Cerebellar nuclear complex (tissue), 1 donor: Measurements from ENCODE around the gene SERPINE1.
"Not testable (repeated sequence)": the region's sequence is repeated elsewhere in the genome, so short reads cannot be mapped to it uniquely, and the experiment has no call there.

Experiments used
- DNase-seq, 2 experiments: peaks; one replicate each; lab custom pipeline; 2025; lab: John Stamatoyannopoulos, UW

SERPINE1 gene

DNA sequence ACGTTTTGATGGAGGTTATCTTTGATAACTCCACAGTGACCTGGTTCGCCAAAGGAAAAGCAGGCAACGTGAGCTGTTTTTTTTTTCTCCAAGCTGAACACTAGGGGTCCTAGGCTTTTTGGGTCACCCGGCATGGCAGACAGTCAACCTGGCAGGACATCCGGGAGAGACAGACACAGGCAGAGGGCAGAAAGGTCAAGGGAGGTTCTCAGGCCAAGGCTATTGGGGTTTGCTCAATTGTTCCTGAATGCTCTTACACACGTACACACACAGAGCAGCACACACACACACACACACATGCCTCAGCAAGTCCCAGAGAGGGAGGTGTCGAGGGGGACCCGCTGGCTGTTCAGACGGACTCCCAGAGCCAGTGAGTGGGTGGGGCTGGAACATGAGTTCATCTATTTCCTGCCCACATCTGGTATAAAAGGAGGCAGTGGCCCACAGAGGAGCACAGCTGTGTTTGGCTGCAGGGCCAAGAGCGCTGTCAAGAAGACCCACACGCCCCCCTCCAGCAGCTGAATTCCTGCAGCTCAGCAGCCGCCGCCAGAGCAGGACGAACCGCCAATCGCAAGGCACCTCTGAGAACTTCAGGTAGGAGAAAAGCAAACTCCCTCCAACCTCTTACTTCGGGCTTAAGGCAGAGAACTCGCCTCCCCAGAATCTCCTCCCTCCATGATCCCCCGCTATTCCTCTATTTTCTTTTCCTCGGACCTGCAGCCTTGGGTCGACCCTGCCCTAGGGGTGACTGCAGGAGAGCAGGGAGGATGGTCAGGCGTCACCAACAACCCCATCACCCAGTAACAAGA lies at the start of gene SERPINE1:
Gene SERPINE1, plus strand, starts transcription at position 454 of the 809 bp plus-strand sequence. CDS start 1,290 bp downstream, outside the sequence.
- DNase-seq = no peak

GRCh38 chr7:101077303-101078086 lies 49.4 kb upstream of the SERPINE1 start:
- peak in 1 of 2 experiments; percentile 6 for DNase-seq

DNA sequence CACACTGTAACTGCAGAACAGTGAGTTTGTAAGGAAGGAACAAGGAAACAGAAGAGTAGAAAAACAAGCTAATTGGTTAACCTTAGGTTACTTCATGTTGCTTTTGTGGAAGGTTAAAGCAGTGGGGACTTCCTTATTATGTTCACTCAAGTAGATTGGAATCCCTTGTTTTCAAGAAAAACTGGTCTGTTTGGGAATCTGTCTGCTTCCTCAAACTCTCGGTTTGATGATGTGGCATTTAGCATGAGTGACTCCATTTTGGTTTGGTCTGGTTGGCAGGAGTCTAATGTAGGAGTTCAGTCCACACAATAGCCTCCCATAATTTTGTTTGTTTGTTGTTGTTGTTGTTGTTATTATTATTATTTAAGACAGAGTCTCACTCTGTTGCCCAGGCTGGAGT lies 45.5 kb upstream of the SERPINE1 start:
- no peak for DNase-seq

- DNase-seq = no peak
Observed at GRCh38 chr7:101084865-101085161, 42.1 kb upstream of the SERPINE1 start.

DNA sequence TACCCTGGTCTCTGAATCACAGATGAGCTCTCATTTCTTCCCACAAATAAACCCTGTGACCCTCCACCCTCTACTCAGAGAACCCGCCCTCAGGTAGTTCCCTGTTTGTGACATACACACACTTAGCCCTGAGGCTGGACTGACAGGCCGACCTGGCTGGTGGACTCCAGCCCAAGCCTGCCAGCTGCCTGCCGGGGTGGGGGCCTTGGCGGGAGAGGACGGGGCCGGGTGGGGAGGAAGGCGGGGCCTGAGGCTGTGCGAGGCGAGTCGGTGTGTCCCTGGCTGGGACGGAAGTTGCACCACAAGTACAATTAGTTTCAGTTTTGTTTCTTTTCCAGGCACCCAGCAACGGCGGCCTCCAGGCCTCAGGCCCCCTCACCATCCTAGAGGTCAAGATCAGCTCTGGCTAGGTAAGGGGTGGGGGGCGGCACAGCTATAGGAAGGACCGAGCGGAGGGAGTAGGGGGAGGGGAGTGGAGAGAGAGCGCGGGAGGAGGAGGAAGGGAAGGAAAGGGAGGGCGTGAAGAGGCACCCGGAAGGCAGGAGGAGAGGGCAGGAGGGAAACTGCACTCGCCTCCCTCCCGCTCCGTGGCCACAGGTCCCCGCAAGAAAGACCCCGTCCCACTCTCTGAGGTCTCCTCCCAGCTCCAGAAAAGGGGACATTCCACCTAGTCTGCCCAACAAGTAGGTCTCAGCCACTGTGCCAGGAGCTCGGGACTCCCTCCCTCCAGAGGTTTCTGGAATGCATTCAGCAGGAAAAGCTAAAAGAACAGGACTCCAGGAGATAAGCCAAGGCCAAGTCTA lies 41.5 kb upstream of the SERPINE1 start, which contains the start of gene TRIM56:
Gene TRIM56, plus strand, starts transcription at position 320 of the 803 bp plus-strand sequence. CDS start 1,832 bp downstream, outside the sequence.
- no peak for DNase-seq

DNA sequence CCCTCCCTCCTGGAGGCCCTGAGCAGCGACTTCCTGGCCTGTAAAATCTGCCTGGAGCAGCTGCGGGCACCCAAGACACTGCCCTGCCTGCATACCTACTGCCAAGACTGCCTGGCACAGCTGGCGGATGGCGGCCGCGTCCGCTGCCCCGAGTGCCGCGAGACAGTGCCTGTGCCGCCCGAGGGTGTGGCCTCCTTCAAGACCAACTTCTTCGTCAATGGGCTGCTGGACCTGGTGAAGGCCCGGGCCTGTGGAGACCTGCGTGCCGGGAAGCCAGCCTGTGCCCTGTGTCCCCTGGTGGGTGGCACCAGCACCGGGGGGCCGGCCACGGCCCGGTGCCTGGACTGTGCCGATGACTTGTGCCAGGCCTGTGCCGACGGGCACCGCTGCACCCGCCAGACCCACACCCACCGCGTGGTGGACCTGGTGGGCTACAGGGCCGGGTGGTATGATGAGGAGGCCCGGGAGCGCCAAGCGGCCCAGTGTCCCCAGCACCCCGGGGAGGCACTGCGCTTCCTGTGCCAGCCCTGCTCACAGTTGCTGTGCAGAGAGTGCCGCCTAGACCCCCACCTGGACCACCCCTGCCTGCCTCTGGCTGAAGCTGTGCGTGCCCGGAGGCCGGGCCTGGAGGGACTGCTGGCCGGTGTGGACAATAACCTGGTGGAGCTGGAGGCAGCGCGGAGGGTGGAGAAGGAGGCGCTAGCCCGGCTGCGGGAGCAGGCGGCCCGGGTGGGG lies 39.4 kb upstream of the SERPINE1 start:
- no peak for DNase-seq

DNA sequence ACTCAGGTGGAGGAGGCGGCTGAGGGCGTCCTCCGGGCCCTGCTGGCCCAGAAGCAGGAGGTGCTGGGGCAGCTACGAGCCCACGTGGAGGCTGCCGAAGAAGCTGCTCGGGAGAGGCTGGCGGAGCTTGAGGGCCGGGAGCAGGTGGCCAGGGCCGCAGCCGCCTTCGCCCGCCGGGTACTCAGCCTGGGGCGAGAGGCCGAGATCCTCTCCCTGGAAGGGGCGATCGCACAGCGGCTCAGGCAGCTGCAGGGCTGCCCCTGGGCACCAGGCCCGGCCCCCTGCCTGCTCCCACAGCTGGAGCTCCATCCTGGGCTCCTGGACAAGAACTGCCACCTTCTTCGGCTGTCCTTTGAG lies 38.9 kb upstream of the SERPINE1 start:
- no peak for DNase-seq

DNA sequence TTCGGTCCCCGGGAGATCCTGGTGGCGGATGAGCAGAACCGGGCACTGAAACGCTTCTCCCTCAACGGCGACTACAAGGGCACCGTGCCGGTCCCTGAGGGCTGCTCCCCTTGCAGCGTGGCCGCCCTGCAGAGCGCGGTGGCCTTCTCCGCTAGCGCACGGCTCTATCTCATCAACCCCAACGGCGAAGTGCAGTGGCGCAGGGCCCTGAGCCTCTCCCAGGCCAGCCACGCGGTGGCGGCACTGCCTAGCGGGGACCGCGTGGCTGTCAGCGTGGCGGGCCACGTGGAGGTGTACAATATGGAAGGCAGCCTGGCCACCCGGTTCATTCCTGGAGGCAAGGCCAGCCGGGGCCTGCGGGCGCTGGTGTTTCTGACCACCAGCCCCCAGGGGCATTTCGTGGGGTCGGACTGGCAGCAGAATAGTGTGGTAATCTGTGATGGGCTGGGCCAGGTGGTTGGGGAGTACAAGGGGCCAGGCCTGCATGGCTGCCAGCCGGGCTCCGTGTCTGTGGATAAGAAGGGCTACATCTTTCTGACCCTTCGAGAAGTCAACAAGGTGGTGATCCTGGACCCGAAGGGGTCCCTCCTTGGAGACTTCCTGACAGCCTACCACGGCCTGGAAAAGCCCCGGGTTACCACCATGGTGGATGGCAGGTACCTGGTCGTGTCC lies 37.9 kb upstream of the SERPINE1 start:
- no peak for DNase-seq

DNA sequence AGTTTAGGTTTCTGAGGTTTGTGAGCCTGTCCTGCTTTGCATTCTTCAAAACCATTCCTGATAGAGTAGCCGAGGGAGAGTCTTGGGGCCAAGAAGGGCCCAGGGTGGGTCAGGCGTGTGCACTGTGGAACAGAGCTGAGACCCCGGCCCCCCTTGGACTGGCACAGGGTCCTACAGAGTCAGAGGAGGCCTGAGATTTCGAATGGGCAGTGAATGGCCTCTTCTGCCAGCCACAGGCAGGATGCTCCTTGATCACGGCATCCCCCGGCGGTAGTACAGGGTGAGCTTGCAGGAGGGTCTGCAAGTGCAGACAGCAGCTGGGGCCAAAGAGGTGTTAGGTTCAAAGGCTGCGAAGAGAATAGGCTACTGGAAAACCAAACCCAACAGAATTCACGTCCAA lies 37.0 kb upstream of the SERPINE1 start:
- DNase-seq = no peak

GRCh38 chr7:101092266-101092905 lies 34.5 kb upstream of the SERPINE1 start:
- not testable (repeated sequence) for DNase-seq

DNA sequence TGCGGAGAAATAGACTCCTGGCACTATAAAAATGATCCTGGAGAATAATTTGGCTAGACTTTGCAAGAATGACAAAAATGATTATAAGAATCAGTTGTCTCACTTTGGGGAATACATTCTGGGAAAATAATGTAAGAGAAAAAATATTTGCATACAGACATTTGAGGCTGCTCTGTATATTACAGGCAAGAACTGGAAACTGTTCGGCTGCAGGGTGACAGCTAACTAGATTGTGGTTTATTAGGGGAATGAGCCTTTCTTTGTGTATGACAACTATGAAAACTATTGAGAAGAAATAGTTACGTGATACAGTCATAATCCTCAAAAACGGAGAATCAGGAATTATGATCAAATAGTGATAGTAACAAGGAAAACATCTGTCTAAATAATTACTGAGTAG lies 33.0 kb upstream of the SERPINE1 start:
- DNase-seq = no peak

- DNase-seq = no peak
Observed at GRCh38 chr7:101094376-101094775, 32.5 kb upstream of the SERPINE1 start.

- DNase-seq = no peak
Observed at GRCh38 chr7:101094791-101095375, 32.0 kb upstream of the SERPINE1 start.

DNA sequence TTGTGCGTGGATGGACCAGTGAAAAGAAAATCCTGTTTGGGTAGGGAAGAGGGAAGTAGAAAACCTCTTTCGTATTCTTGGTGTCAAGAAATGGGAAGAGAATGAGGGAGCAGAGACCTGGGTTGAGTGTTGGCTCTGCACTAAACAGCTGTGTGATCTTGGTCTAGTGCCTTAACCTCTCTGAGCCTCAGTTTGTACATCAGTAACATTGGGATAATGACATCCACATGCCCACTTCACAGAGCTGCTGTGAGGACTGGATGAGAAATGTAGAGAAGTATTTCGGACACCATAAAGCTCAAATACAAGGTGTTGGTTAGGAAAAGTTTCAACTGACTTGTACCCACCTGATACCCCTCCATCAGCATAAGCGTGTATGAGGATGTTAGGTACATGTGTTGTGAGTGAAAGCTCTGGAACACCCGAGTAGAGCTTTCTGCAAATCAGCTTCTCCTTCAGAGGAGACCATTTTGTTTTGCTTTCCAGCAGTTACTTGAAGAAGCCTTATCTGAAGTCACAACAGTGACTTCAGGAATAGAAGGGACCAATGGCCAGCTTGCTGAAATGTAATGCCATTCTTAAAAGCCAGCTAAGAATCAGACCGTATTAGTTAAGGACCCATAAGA lies 30.5 kb upstream of the SERPINE1 start:
- DNase-seq = no peak

DNA sequence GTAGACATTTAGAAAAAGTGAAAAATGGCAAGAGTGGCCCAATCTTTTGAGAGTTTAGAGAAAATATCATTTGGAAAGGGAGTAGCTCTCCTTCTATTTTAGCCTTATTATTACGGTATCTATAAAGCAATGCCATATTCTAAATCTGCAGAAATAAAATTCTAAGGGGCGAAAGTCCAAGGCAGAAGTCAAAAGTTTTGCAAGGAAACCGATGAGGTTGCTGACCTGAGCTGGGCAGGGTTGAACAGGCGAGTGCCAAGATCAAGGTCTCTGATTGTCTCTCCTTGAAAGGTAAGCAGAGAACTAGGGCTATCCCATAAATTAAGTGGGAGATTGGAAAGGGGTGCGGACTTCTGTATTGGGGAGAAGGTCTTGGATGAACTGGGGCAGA lies 30.0 kb upstream of the SERPINE1 start:
- no peak for DNase-seq

DNA sequence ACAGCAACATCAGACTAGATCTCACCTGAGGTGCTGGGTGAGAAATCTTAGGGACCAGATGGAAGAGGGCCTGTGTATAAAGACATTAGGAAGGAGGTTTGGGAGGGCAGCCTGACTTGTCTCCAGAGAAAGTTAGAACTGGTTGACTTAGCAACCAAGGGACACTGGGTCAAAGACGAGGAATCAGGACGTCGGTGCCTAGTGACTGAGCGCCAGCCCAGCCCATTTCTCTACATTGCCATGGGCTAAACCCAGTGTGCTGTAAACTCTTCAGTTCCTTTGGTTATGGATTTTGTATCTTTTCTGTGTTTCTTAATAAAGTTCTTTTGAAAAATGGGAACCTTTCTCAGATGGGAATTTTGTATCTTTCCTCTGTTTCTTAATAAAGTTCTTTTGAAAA lies 29.3 kb upstream of the SERPINE1 start:
- no peak for DNase-seq

- peak in 1 of 2 experiments; percentile 2 for DNase-seq
Observed at GRCh38 chr7:101099969-101100781, 26.7 kb upstream of the SERPINE1 start.

DNA sequence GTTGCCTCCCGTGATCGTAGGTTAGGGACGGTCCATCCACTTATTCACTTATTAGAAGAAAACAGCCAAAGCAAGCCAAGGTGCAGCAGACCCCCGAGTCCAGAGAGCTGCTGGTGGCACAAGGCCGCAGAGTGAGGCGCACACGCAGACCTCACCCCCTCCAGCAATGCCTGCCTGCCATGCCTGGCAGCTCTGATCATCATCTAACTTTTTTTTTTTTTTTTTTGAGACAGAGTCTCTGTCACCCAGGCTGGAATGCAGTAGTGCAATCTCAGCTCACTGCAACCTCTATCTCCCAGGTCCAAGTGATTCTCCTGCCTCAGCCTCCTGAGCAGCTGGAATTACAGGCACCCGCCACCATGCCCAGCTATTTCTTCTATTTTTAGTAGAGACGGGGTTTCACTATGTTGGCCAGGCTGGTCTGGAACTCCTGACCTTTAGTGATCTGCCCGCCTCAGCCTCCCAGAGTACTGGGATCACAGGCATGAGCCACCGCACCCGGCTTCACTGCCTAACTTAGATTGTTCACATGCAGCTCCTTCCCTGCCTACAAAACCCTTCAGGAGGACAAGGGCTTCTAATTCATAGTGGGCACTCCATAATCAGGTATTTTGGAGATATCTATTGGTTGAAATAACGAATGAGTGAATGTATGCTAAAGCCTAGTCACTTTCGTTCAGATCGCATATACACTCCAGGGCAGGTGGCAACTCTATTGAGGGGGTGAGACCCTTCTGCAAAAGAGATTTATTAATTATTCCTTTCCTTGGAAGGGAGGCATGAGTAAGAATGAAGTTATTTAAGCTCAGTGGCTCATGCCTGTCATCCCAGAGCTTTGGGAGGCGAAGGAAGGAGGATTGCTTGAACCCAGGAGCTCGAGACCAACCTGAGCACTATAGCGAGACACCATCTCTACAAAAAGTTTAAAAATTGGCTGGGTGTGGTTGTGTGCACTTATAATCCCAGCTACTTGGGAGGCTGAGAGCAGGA lies 25.8 kb upstream of the SERPINE1 start:
- DNase-seq = no peak
